T-helper 1 cell treated with Interleukin-12 subunit alpha and Interleukin-12 subunit beta and Interleukin-4 antibody, amounts not matched to agents 30 ng/mL and 1 ng/mL, for 36 hours (primary cell): ENCODE results near the gene SPHK2. TPM values are rescaled to one million over a fixed set of nuclear protein-coding genes. Genes with fewer than 3 reads are reported as not detected.
"Not testable (repeated sequence)": the region's sequence is repeated elsewhere in the genome, so short reads cannot be mapped to it uniquely, and the experiment has no call there.

Experiments
- intact Hi-C: fragments of 100-400 bp; cut with micrococcal nuclease; formaldehyde crosslinking; loops from one replicate; pipeline ENCODE4 v1.15.1; 2024
- total RNA-seq: library from RNA; stranded (reverse); gene quantifications from 2 replicates; pipeline ENCODE4 v1.2.3, GENCODE V29; 2022

SPHK2 gene
- total RNA-seq, 1 donor from 2014 or later: 41.5 TPM

- intact Hi-C loops: no loop called here
Measured at GRCh38 chr19:48674216-48674809, 55.0 kb downstream of the SPHK2 start.

- intact Hi-C loops: loop anchor here (1.0 kb wide), 3 partner anchors 29 to 64 kb away; partner anchors contain the start of gene CA11
Measured at GRCh38 chr19:48674921-48675824, 55.9 kb downstream of the SPHK2 start.

GRCh38 chr19:48676487-48676886 lies 57.2 kb downstream of the SPHK2 start:
- intact Hi-C loops: no loop called here

- intact Hi-C loops: no loop called here
Measured at GRCh38 chr19:48676887-48677286, 57.6 kb downstream of the SPHK2 start.

- intact Hi-C loops: no loop called here
Measured at GRCh38 chr19:48678201-48678600, 58.9 kb downstream of the SPHK2 start.

GRCh38 chr19:48680006-48680405 lies 60.7 kb downstream of the SPHK2 start:
- intact Hi-C loops: not testable (repeated sequence)

Other genes starting within 250 kb of the SPHK2 start
- gene KDELR1, start 228.0 kb upstream of the SPHK2 start, total RNA-seq: 72.6 and 74.0 TPM in 2 replicates
- 0.25 and 0.32 TPM in 2 replicates for gene GRIN2D, start 225.8 kb upstream of the SPHK2 start, total RNA-seq
- gene GRWD1, start 173.5 kb upstream of the SPHK2 start, total RNA-seq: 45.8 and 52.1 TPM in 2 replicates
- gene KCNJ14, start 163.9 kb upstream of the SPHK2 start, total RNA-seq: 1.5 and 1.8 TPM in 2 replicates
- gene CYTH2, start 150.1 kb upstream of the SPHK2 start, total RNA-seq: 48.1 and 49.0 TPM in 2 replicates
- 4.5 and 5.0 TPM in 2 replicates for gene LMTK3, start 107.7 kb upstream of the SPHK2 start, total RNA-seq
- 0.29 and 0.32 TPM in 2 replicates for gene SULT2B1, start 67.3 kb upstream of the SPHK2 start, total RNA-seq
- not detected in 2 replicates for gene SPACA4, start 12.8 kb upstream of the SPHK2 start, total RNA-seq
- 2.8 and 3.1 TPM in 2 replicates for gene FAM83E, start 4.4 kb upstream of the SPHK2 start, total RNA-seq
- gene RPL18, start 328 bp upstream of the SPHK2 start, total RNA-seq: 1,358 and 1,391 TPM in 2 replicates
- 6.4 and 8.0 TPM in 2 replicates for gene DBP, start 17.9 kb downstream of the SPHK2 start, total RNA-seq
- gene CA11, start 26.7 kb downstream of the SPHK2 start, total RNA-seq: 6.6 and 8.8 TPM in 2 replicates
- 0.51 and 0.81 TPM in 2 replicates for gene NTN5, start 53.5 kb downstream of the SPHK2 start, total RNA-seq
- gene FUT2, start 76.5 kb downstream of the SPHK2 start, total RNA-seq: not detected in 2 replicates
- gene MAMSTR, start 100.2 kb downstream of the SPHK2 start, total RNA-seq: 1.4 and 1.6 TPM in 2 replicates
- 0.10 and 0.15 TPM in 2 replicates for gene RASIP1, start 121.1 kb downstream of the SPHK2 start, total RNA-seq
- not detected in 2 replicates for gene IZUMO1, start 127.4 kb downstream of the SPHK2 start, total RNA-seq
- gene FUT1, start 133.1 kb downstream of the SPHK2 start, total RNA-seq: 0.29 and 0.54 TPM in 2 replicates
- gene FGF21, start 136.0 kb downstream of the SPHK2 start, total RNA-seq: not detected in 2 replicates
- 55.1 and 56.3 TPM in 2 replicates for gene BCAT2, start 191.5 kb downstream of the SPHK2 start, total RNA-seq
- gene HSD17B14, start 217.0 kb downstream of the SPHK2 start, total RNA-seq: 1.3 TPM in 2 replicates
- 1.3 and 3.2 TPM in 2 replicates for gene PLEKHA4, start 249.1 kb downstream of the SPHK2 start, total RNA-seq